HepG2 (cell line): ENCODE measurements around the gene STX5. TPM values are rescaled to one million over a fixed set of nuclear protein-coding genes. Genes with fewer than 3 reads are reported as not detected.

Experiments used
- DNMT1 ChIP-seq: sonication (generic); formaldehyde crosslinking; IDR thresholded peaks from 2 replicates; pipeline ENCODE4 v1.5.1; 2020; ENCODE audit warnings: mild to moderate bottlenecking, missing genetic modification reagents
- EHMT2 ChIP-seq: fragments of 200-600 bp; sonication (generic); IDR thresholded peaks from 2 replicates; pipeline ENCODE4 v1.7.0; 2017; ENCODE audit warnings: antibody characterized with exemption, low read depth, low read length, borderline replicate concordance
- FOXK2 ChIP-seq: fragments of 450-650 bp; IDR thresholded peaks from 2 replicates; pipeline ENCODE4 v1.6.1; 2016
- HOXA5 ChIP-seq: sonication (generic); formaldehyde crosslinking; IDR thresholded peaks from 2 replicates; pipeline ENCODE4 v1.4.0; 2020; ENCODE audit warnings: missing genetic modification reagents
- KAT7 ChIP-seq: IDR thresholded peaks from 2 replicates; pipeline ENCODE4 v1.6.1; 2018; ENCODE audit warnings: borderline replicate concordance, missing compliant biosample characterization
- KLF13 ChIP-seq: sonication (generic); formaldehyde crosslinking; IDR thresholded peaks from 2 replicates; pipeline ENCODE4 v1.4.0; 2020; ENCODE audit warnings: mild to moderate bottlenecking, missing genetic modification reagents
- KMT2A ChIP-seq: sonication (generic); formaldehyde crosslinking; IDR thresholded peaks from 2 replicates; pipeline ENCODE4 v1.4.0; 2020; ENCODE audit warnings: missing genetic modification reagents
- NPAS2 ChIP-seq: sonication (generic); formaldehyde crosslinking; IDR thresholded peaks from 2 replicates; pipeline ENCODE4 v1.8.0; 2022; ENCODE audit warnings: mild to moderate bottlenecking, missing genetic modification reagents, borderline replicate concordance
- RCOR2 ChIP-seq: IDR thresholded peaks from 2 replicates; pipeline ENCODE4 v1.6.1; 2016; ENCODE audit warnings: missing biosample characterization, missing genetic modification reagents
- RXRA ChIP-seq: sonication (generic); formaldehyde crosslinking; IDR thresholded peaks from 2 replicates; pipeline ENCODE4 v1.5.1; 2020; ENCODE audit warnings: missing genetic modification reagents
- SMAD9 ChIP-seq: sonication (generic); formaldehyde crosslinking; IDR thresholded peaks from 2 replicates; pipeline ENCODE4 v1.5.1; 2020; ENCODE audit warnings: mild to moderate bottlenecking, missing genetic modification reagents
- SRSF9 ChIP-seq: fragments of 200-400 bp; formaldehyde crosslinking; IDR thresholded peaks from 2 replicates; pipeline ENCODE4 v1.6.1; 2018; ENCODE audit warnings: borderline replicate concordance, mild to moderate bottlenecking, low read depth, low read length; ENCODE audit not compliant: insufficient read depth, poor library complexity, severe bottlenecking
- STAT5B ChIP-seq: sonication (generic); formaldehyde crosslinking; IDR thresholded peaks from 2 replicates; pipeline ENCODE4 v1.4.0; 2020; ENCODE audit warnings: missing genetic modification reagents
- ZBTB1 ChIP-seq: sonication (generic); formaldehyde crosslinking; IDR thresholded peaks from 2 replicates; pipeline ENCODE4 v1.4.0; 2020; ENCODE audit warnings: missing genetic modification reagents, borderline replicate concordance
- ZBTB7A ChIP-seq: sonication (generic); formaldehyde crosslinking; IDR thresholded peaks from 2 replicates; pipeline ENCODE4 v1.8.0; 2022; ENCODE audit warnings: mild to moderate bottlenecking, missing genetic modification reagents
- ZNF572 ChIP-seq: sonication (generic); formaldehyde crosslinking; IDR thresholded peaks from 2 replicates; pipeline ENCODE4 v1.5.1; 2020; ENCODE audit warnings: mild to moderate bottlenecking, missing genetic modification reagents
- ZNF577 ChIP-seq: sonication (generic); formaldehyde crosslinking; IDR thresholded peaks from 2 replicates; pipeline ENCODE4 v1.4.0; 2020; ENCODE audit warnings: mild to moderate bottlenecking, low read depth, missing genetic modification reagents, borderline replicate concordance
- ZNF772 ChIP-seq: sonication (generic); formaldehyde crosslinking; IDR thresholded peaks from 2 replicates; pipeline ENCODE4 v1.5.0; 2020; ENCODE audit warnings: mild to moderate bottlenecking, missing genetic modification reagents
- ZNF816 ChIP-seq: sonication (generic); formaldehyde crosslinking; IDR thresholded peaks from 2 replicates; pipeline ENCODE4 v1.8.0; 2022; ENCODE audit warnings: missing genetic modification reagents, mild to moderate bottlenecking, borderline replicate concordance
- polyA plus RNA-seq, 8 experiments: library from polyadenylated mRNA; depleted of rRNA in 3 of 8; stranded (reverse) in 7 of 8; unstranded in 1 of 8; fragments of >200 nt; fragmentation: Illumina TruSeq in 4 of 8; extraction: Trizol in 4 of 8; gene quantifications; 2 replicates each; pipeline versions ENCODE4 v1.2.1 to v1.2.3, GENCODE V29; 2011 to 2016; ENCODE audit warnings: low read depth in 4 of 8, missing spikeins in 1 of 8, mixed read lengths in 1 of 8; ENCODE audit not compliant: insufficient read depth in 1 of 8
- total RNA-seq, 5 experiments: library from RNA; depleted of rRNA; stranded (reverse); fragments of >200 nt; fragmentation: Illumina TruSeq; extraction: Trizol; gene quantifications; 2 replicates each; pipeline ENCODE4 v1.2.3, GENCODE V29; 2016; ENCODE audit warnings: low read depth in 1 of 5
- TF ChIP-seq, protein P1 (sequence below): sonication (generic); formaldehyde crosslinking; IDR thresholded peaks from 2 replicates; pipeline ENCODE4 v1.5.1; 2020; ENCODE audit warnings: missing genetic modification reagents, mild to moderate bottlenecking, borderline replicate concordance
- TF ChIP-seq, protein P2 (sequence below): sonication (generic); formaldehyde crosslinking; IDR thresholded peaks from 2 replicates; pipeline ENCODE4 v1.5.1; 2020; ENCODE audit warnings: missing genetic modification reagents, mild to moderate bottlenecking, borderline replicate concordance
- TF ChIP-seq, protein P3 (sequence below): sonication (generic); formaldehyde crosslinking; conservative IDR thresholded peaks from 2 replicates; pipeline ENCODE4 v1.8.0; 2022; ENCODE audit warnings: low read depth, missing genetic modification reagents
- TF ChIP-seq, protein P4 (sequence below): sonication (generic); formaldehyde crosslinking; IDR thresholded peaks from 2 replicates; pipeline ENCODE4 v1.8.0; 2022; ENCODE audit warnings: mild to moderate bottlenecking, missing genetic modification reagents; ENCODE audit not compliant: insufficient replicate concordance

Gene STX5
- total and polyA plus RNA-seq, 2 of the 13 experiments (the other 11 are each of a cell fraction or from before 2014, with no cell fraction given): 26.9 to 30.0 TPM

DNA sequence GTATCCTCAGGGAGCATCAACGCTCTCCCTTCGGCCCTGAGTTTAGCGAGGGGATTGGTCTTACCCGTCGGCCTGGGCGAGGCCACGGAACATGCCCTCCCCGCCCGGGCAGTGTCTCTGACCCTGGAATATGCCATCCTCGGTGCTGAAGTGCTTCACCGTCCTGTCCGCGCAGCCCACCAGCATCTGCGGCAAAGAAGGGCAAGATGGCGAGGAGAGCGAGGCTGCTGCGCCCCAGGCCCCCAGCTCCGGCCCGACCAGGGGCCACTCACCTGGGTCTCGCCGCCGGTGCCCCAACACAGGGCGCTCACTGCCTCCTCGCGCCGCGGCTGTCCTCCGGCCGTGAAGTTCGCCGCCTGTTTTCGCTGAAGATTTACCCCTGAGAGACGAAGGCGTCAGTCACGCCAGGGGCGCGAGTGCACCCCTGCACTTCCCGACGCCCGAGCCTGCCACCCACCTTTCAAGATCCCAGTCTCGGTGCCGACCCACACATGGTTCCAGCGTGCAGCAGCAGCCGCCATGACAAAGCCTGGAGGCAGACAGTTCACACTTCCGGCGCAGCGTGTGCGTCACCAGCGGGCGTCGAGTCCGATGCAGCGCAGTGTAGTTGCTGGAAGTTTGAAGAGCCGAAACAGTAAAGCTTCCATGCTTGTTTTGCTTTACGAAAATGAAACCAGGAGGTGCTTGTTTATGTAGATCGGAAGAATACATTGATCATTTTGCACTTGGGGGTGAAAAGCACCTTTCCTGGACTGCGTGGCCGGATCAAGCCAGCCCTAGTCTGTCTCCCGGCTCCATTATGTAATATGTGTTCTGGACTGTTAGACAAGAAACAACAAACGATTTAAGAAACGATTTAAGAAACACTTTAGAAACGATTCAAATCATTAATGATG is 7.4 kb upstream of the STX5 start, which contains the start of gene WDR74 (continued):
- TF ChIP-seq, protein P1, sequence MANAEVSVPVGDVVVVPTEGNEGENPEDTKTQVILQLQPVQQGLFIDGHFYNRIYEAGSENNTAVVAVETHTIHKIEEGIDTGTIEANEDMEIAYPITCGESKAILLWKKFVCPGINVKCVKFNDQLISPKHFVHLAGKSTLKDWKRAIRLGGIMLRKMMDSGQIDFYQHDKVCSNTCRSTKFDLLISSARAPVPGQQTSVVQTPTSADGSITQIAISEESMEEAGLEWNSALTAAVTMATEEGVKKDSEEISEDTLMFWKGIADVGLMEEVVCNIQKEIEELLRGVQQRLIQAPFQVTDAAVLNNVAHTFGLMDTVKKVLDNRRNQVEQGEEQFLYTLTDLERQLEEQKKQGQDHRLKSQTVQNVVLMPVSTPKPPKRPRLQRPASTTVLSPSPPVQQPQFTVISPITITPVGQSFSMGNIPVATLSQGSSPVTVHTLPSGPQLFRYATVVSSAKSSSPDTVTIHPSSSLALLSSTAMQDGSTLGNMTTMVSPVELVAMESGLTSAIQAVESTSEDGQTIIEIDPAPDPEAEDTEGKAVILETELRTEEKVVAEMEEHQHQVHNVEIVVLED (CRISPR knock-in tag): peak; percentile 82
- TF ChIP-seq, protein P2, sequence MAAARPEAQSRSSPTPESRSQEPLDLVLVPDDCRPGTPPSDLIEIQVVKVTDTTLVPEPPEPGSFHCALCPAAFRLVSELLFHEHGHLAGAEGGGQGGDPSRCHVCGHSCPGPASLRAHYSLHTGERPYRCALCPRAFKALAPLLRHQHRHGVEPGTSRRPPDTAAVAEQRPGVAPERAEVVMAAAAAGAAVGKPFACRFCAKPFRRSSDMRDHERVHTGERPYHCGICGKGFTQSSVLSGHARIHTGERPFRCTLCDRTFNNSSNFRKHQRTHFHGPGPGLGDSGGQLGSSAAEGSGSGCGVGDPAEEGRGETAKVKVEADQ (CRISPR knock-in tag): 0 out of 2 replicates have a peak, but pooled peaks have one; percentile 21
- peak; percentile 88; the same call in 1 of the 2 replicates for TF ChIP-seq HOXA5 (CRISPR knock-in tag)
- no peak for TF ChIP-seq EHMT2
- peak; percentile 39; the same call in 1 of the 2 replicates for TF ChIP-seq RCOR2
- peak; percentile 56; the same call in 1 of the 2 replicates for TF ChIP-seq ZBTB7A
- no peak for TF ChIP-seq DNMT1 (CRISPR knock-in tag)
- TF ChIP-seq SRSF9: no peak
- TF ChIP-seq SMAD9 (CRISPR knock-in tag): 0 out of 2 replicates have a peak, but pooled peaks have one; percentile 30
- peak; percentile 48; the same call in 1 of the 2 replicates for TF ChIP-seq ZNF572 (CRISPR knock-in tag)
- no peak for TF ChIP-seq NPAS2 (CRISPR knock-in tag)
- TF ChIP-seq, protein P3, sequence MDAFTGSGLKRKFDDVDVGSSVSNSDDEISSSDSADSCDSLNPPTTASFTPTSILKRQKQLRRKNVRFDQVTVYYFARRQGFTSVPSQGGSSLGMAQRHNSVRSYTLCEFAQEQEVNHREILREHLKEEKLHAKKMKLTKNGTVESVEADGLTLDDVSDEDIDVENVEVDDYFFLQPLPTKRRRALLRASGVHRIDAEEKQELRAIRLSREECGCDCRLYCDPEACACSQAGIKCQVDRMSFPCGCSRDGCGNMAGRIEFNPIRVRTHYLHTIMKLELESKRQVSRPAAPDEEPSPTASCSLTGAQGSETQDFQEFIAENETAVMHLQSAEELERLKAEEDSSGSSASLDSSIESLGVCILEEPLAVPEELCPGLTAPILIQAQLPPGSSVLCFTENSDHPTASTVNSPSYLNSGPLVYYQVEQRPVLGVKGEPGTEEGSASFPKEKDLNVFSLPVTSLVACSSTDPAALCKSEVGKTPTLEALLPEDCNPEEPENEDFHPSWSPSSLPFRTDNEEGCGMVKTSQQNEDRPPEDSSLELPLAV (CRISPR knock-in tag): no peak
- peak; percentile 56; the same call in 1 of the 2 replicates for TF ChIP-seq RXRA
- peak; percentile 96 for TF ChIP-seq FOXK2
- no peak for TF ChIP-seq ZNF772 (CRISPR knock-in tag)
- TF ChIP-seq ZNF577 (CRISPR knock-in tag): no peak
- TF ChIP-seq KAT7 (CRISPR knock-in tag): no peak; the same call in 1 of the 2 replicates
- no peak for TF ChIP-seq ZBTB1
- peak; percentile 44; the same call in 1 of the 2 replicates for TF ChIP-seq ZNF816 (CRISPR knock-in tag)
- peak; percentile 61; the same call in 1 of the 2 replicates for TF ChIP-seq STAT5B (CRISPR knock-in tag)
- peak; percentile 96 for TF ChIP-seq KMT2A (CRISPR knock-in tag)
- TF ChIP-seq, protein P4, sequence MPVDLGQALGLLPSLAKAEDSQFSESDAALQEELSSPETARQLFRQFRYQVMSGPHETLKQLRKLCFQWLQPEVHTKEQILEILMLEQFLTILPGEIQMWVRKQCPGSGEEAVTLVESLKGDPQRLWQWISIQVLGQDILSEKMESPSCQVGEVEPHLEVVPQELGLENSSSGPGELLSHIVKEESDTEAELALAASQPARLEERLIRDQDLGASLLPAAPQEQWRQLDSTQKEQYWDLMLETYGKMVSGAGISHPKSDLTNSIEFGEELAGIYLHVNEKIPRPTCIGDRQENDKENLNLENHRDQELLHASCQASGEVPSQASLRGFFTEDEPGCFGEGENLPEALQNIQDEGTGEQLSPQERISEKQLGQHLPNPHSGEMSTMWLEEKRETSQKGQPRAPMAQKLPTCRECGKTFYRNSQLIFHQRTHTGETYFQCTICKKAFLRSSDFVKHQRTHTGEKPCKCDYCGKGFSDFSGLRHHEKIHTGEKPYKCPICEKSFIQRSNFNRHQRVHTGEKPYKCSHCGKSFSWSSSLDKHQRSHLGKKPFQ (CRISPR knock-in tag): peak; percentile 92
- 0 out of 2 replicates have a peak, but pooled peaks have one; percentile 84 for TF ChIP-seq KLF13
